Gastroesophageal sphincter (tissue), 4 donors: ENCODE results near the gene ART3. TPM values are rescaled to one million over a fixed set of nuclear protein-coding genes. Genes with fewer than 3 reads are reported as not detected.

Experiments
- ATAC-seq: fragments of 150-250 bp; one replicate; pipeline ENCODE4 v1.9.1; 2016; ENCODE audit warnings: mild to moderate bottlenecking, moderate library complexity
- H3K27ac ChIP-seq, 4 donors: fragments of 200-600 bp; sonication (generic) in 3 of 4; 1 replicate in 3 of 4; 2 replicates in 1 of 4; pipeline ENCODE4 v1.5.1; 2016 to 2019
- H3K27me3 ChIP-seq: fragments of 200-600 bp; sonication (generic); one replicate; pipeline ENCODE4 v1.5.1; 2019
- H3K36me3 ChIP-seq, 2 donors: fragments of 200-600 bp; sonication (generic); one replicate each; pipeline ENCODE4 v1.5.1; 2019; ENCODE audit warnings: control low read depth in 1 of 2
- H3K4me1 ChIP-seq, 3 donors: fragments of 200-600 bp; sonication (generic); 1 replicate in 2 of 3; 2 replicates in 1 of 3; pipeline ENCODE4 v1.5.1; 2016 to 2019; ENCODE audit warnings: control low read depth in 2 of 3
- H3K4me3 ChIP-seq, 2 donors: fragments of 200-600 bp; sonication (generic); one replicate each; pipeline ENCODE4 v1.5.1; 2019; ENCODE audit warnings: mild to moderate bottlenecking in 1 of 2, moderate library complexity in 1 of 2
- H3K9me3 ChIP-seq, 3 donors: fragments of 200-600 bp; sonication (generic); one replicate each; pipeline ENCODE4 v1.5.1; 2017 to 2019; ENCODE audit warnings: control low read depth in 2 of 3
- CTCF ChIP-seq, 4 experiments: fragments of 200-600 bp in 2 of 4; fragments of 450-650 bp in 2 of 4; sonication (generic) in 1 of 4; IDR thresholded peaks; one replicate each; pipeline ENCODE4 v1.5.1; 2017 to 2019; ENCODE audit warnings: antibody characterized with exemption in 4 of 4, mild to moderate bottlenecking in 2 of 4, moderate library complexity in 2 of 4
- EP300 ChIP-seq: sonication (generic); formaldehyde crosslinking; IDR thresholded peaks from one replicate; pipeline ENCODE4 v1.6.1; 2017; ENCODE audit warnings: antibody characterized with exemption, mild to moderate bottlenecking
- POLR2A ChIP-seq, 2 donors: fragments of 450-650 bp; IDR thresholded peaks; one replicate each; pipeline ENCODE4 v1.6.1; 2017; ENCODE audit warnings: antibody characterized with exemption in 2 of 2, mild to moderate bottlenecking in 2 of 2, moderate library complexity in 1 of 2
- POLR2AphosphoS5 ChIP-seq: sonication (generic); formaldehyde crosslinking; IDR thresholded peaks from one replicate; pipeline ENCODE4 v1.6.1; 2017; ENCODE audit warnings: antibody characterized with exemption
- WGBS, 2 donors: methylation state at CpG; one replicate each; pipeline ENCODE4 v1.1.5; 2018; ENCODE audit warnings: low coverage in 1 of 2; 5-methylcytosine and 5-hydroxymethylcytosine counted together
- total RNA-seq, 4 donors: library from RNA; depleted of rRNA; stranded (reverse); fragments of >200 nt; gene quantifications; one replicate each; pipeline ENCODE4 v1.1.0, GENCODE V29; 2016

Gene ART3
- total RNA-seq, 4 donors from 2014 or later: 2.3 to 22.6 (median 7.8) TPM

- H3K9me3 ChIP-seq: no peaks in the 10 kb centered on the region
- no peaks in the 10 kb centered on the region for H3K4me1 ChIP-seq
- no peak for ATAC-seq
- H3K4me3 ChIP-seq: no peak overlapping the region
- 26 to 35% methylated on average over 2 of the region's 2 CpGs for WGBS, 2 donors
- H3K27me3 ChIP-seq: peaks cover 28% of the 10 kb centered on the region
- TF ChIP-seq POLR2A (IDR thresholded peaks at IDR 0.05) (no peak), POLR2AphosphoS5 (no peak), CTCF (IDR thresholded peaks at IDR 0.05) (no peak), EP300 (no peak)
- no peaks in the 10 kb centered on the region for H3K36me3 ChIP-seq
- no peak overlapping the region for H3K27ac ChIP-seq
These were observed 19.1 kb upstream of the ART3 start for GRCh38 chr4:76055421-76055820.

DNA sequence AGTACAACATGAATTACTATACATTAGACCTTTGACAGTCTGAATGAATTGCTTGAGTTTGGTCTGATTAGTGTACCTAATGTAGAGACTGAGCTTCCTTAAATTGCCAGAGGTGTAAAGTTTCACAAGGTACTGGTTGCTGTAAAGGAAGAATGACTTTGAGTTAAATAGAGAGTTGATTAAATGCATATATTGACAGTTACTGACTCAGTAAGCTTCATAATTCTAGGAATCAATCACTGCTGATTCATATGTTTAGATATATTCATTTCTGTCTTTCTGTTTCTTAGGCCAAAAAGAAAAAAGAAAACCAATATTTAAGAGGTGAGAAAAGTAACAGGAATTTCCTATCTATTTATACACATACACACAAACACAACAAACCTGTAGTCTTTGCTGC lies 16.2 kb upstream of the ART3 start:
- no peak overlapping the region for H3K27ac ChIP-seq
- H3K9me3 ChIP-seq: no peaks in the 10 kb centered on the region
- no peaks in the 10 kb centered on the region for H3K4me1 ChIP-seq
- ATAC-seq: no peak
- H3K4me3 ChIP-seq: no peak overlapping the region
- H3K27me3 ChIP-seq: peaks cover 28% of the 10 kb centered on the region
- H3K36me3 ChIP-seq: no peaks in the 10 kb centered on the region
- TF ChIP-seq CTCF (IDR thresholded peaks at IDR 0.05) (no peak), POLR2AphosphoS5 (no peak), EP300 (no peak), POLR2A (IDR thresholded peaks at IDR 0.05) (no peak)

DNA sequence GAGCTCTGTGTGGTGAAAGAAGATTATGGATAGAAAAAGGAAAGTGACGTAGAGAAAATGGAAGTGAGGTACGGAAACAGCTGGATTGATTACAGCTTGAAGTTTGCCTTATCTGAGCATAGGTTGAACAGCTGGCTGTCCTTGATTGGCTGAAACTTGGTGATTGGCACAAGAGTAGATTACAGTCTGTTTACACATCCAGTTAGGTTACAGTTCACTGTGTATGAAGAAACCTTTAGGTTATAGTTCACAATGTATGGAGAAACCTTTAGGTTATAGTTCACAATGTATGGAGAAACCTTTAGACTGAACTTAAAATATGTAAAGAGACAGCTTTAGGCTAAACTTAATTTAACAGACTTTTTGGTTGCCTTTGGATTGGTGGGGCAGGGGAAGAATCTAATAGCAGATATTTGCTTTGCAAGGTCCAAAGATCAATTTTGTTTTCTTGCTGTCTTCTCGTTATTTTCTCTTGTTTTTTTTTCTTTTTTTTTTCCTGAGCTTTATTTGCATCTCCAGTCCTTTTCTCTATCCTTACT lies 15.6 kb upstream of the ART3 start:
- no peak for ATAC-seq
- H3K4me1 ChIP-seq: no peaks in the 10 kb centered on the region
- WGBS, 2 donors: 34 to 43% methylated on average over 3 of the region's 3 CpGs
- no peaks in the 10 kb centered on the region for H3K9me3 ChIP-seq
- no peak overlapping the region for H3K4me3 ChIP-seq
- H3K27ac ChIP-seq: no peak overlapping the region
- H3K36me3 ChIP-seq: no peaks in the 10 kb centered on the region
- TF ChIP-seq EP300: no peak
- no peak for TF ChIP-seq POLR2A (IDR thresholded peaks at IDR 0.05)
- no peak for TF ChIP-seq CTCF (IDR thresholded peaks at IDR 0.05)
- TF ChIP-seq POLR2AphosphoS5: no peak
- H3K27me3 ChIP-seq: peaks cover 22% of the 10 kb centered on the region

GRCh38 chr4:76059750-76060149 lies 14.8 kb upstream of the ART3 start:
- TF ChIP-seq EP300 (no peak), POLR2A (IDR thresholded peaks at IDR 0.05) (no peak), POLR2AphosphoS5 (no peak), CTCF (IDR thresholded peaks at IDR 0.05) (no peak)
- Histone ChIP-seq H3K4me3 (no peak overlapping the region), H3K27ac (no peak overlapping the region), H3K36me3 (no peaks in the 10 kb centered on the region), H3K9me3 (no peaks in the 10 kb centered on the region), H3K4me1 (no peaks in the 10 kb centered on the region), H3K27me3 (peaks cover 15% of the 10 kb centered on the region)
- 73 to 80% methylated on average over 1 of the region's 1 CpG for WGBS, 2 donors
- ATAC-seq: no peak

DNA sequence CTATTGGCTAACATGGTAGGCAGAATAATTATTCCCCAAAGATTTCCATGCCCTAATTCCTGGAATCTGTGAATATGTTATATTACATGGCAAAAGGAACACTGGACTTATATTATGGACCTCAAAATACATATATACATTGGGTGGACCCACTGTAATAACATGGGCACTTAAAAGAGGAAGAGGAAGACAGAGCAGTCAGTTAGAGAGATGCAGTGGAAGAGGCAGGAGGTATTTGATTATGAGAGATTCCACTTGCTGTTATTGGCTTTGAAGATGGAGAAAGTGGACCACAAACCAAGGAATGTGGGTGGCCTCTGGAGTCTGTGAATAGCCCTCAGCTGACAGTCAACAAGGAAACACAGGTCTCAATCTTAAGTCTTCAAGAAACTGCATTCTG lies 14.0 kb upstream of the ART3 start:
- TF ChIP-seq POLR2A (IDR thresholded peaks at IDR 0.05): no peak
- TF ChIP-seq EP300: no peak
- TF ChIP-seq CTCF (IDR thresholded peaks at IDR 0.05): no peak
- TF ChIP-seq POLR2AphosphoS5: no peak
- Histone ChIP-seq H3K27me3 (peaks cover 11% of the 10 kb centered on the region), H3K27ac (no peak overlapping the region), H3K4me1 (no peaks in the 10 kb centered on the region), H3K9me3 (no peaks in the 10 kb centered on the region), H3K4me3 (no peak overlapping the region), H3K36me3 (no peaks in the 10 kb centered on the region)
- ATAC-seq: no peak
